Measurements from ENCODE around the gene RPP40.
"Not testable (repeated sequence)": the region's sequence is repeated elsewhere in the genome, so short reads cannot be mapped to it uniquely, and the experiment has no call there.

Gene RPP40, protein sequence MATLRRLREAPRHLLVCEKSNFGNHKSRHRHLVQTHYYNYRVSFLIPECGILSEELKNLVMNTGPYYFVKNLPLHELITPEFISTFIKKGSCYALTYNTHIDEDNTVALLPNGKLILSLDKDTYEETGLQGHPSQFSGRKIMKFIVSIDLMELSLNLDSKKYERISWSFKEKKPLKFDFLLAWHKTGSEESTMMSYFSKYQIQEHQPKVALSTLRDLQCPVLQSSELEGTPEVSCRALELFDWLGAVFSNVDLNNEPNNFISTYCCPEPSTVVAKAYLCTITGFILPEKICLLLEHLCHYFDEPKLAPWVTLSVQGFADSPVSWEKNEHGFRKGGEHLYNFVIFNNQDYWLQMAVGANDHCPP

DNA sequence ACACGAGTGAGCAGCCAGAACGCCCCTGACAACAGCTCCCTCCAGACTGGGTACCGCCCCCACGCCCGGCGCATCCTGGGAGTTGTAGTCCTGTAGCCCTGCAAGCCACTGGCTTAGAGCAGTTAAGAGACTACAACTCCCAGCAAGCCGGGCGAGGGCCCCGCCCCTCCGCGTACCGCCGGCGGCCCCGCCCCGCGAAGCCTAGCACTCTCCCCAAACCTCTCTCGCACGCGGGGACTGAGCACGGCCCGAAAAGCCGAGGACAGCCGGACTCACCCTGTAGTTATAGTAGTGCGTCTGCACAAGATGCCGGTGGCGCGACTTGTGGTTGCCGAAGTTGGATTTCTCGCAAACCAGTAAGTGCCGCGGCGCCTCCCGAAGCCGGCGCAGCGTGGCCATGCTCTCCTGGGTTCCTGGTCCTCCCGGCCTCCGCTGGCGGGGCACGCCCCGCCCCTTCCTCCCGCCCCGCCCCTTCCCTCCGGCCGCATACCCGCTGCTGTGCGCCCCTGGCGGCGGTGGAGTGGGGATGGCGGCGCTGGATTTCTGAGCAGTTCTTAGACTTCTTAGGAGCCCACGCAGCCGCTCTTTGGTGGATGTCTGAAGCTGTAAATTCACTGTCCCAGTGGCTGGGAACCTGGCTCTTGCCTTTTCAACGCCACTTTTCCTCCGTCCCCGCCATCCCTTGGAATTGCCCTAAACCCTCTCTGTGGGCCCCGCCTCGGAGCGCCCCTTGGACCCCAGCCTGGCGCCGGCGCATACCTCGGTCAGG is at the start of gene RPP40:
Gene RPP40, minus strand, starts transcription at position 434 of the 769 bp plus-strand sequence. Its CDS starts 35 bp downstream, at position 399.
- DNase-seq: peak; percentile 97 to 100 (median 99)
- intact Hi-C loops (cut with DNase I): no loop called here

DNA sequence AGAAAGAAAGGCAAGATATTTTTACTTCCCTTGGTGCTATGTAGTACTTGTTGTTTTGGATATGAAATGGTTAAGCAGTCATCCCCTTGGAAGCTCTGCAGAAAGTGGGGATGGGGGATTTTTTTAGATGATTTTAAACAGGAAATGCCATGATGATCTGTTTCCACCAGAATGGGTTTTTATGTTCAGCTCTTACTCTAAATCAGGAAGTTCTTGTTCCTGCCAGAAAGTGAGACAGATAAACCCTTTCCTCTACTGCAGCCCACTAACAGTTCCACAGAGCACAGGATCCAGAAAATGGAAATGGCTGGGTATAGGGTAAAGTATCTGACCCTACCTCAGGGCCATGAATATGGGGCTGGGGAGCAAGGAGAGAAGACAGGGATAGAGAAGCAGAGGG is 49.2 kb upstream of the RPP40 start:
- intact Hi-C loops (cut with DNase I): no loop called here
- DNase-seq: no peak

DNA sequence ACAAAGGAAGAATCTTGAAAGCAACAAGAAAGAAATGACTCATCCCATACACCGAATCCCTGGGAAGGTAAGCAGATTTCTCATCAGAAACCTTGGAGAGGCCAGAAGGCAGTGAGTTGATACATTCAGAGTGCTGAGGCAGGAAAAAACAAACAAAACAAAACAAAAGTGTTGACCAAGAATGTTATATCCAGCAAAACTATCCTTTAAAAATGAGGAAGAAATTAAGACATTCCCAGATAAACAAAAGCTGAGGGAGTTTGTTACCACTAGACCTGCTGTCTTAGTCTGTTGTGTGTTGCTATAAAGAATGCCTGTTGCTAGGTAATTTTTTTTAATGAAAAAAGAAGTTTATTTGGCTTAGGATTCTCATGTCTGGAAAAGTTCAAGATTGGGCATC is 47.6 kb upstream of the RPP40 start:
- intact Hi-C loops (cut with DNase I): no loop called here
- no peak for DNase-seq

DNA sequence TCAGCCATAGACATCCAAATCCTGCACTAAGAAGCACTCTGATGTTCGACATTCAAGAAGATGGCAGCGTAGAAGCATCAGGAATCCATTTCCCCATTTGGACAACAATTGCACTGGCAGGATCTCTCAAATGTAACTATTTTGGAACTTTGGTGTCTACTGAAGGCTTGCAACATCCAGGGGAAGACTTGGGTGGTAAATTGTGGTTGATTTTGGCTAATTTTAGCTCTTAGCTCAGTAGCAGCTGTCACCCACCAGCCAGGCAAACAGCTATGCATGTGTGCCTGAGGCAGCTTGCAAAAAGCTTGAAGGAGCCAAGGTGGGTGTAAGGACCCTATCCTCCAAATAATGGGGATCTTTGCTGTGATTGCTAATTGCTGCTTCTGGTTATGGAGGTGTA is 46.2 kb upstream of the RPP40 start:
- intact Hi-C loops (cut with DNase I): no loop called here
- DNase-seq: no peak

DNA sequence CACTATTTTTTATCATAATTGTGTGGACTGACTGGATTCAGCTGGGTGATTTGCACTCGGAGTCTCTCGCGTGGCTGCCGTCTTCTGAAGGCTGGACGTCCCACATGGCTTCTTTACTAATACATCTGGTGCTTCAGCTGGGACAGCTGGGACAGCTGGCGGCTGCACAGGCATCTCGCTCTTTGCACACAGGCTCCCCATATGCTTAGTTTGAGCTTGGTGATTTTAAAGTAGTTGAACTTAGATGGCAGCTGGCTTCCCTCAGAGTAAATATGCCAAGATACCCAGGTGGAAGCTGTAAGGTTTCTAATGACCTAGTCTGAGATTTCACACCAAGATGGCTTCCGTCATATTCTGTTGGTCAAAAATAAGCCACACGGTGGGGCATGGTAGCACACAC is 42.6 kb upstream of the RPP40 start:
- no peak for DNase-seq
- intact Hi-C loops (cut with DNase I): no loop called here

DNA sequence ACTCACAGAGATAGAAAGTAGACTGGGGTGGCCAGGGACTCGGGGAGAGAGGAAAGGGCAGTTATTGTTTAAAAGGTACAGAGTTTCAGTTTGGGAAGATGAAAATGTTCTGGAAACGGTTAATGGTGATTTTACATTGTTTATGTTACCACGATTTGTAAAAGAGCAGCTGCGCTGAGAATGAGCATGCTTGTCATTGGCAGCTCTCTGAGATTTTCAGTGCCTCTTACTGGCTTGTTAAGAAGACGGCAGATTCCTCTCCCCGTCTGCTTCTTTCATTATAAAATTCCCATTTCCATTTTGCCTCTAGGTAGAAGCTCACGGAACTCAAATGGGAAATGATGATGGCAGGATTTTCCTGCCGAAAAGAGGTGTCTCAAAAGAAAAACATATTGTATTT is 41.6 kb upstream of the RPP40 start:
- no peak for DNase-seq
- intact Hi-C loops (cut with DNase I): no loop called here

DNA sequence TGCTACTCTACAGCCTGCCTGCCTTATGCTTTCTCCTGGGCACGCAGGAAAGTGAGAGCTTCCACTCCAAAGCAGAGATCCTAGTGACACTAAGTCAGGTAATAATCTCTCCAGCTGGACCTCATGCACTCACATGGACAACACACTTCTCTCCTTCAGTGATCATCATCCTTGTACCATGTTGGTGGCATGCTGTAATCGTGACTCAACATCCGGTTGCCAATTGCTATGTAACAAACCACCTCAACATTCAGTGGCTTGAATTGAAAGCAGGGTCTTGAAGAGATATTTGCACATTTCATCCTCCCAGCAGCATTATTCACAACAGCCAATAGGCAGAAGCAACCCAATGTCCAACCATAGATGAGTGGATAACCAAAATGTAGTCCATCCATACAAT is 41.0 kb upstream of the RPP40 start:
- intact Hi-C loops (cut with DNase I): no loop called here

DNA sequence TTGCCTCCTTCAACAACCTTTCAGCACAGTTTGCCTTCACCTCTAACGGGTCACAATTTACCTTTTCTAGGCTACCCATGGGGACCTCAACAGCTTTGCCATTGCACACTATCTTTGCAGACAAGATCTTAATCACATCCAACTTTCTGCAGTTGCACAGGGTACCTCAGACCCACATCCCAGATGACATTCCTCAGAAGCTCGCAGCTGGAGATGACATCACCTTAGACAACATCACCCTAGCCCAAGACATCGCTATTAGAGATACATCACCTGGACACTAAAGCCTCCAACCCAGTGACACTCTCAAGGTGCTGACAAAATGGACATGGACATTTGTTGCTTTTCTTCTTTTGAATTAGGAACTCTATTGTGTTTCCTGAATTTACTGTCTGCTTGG is 38.6 kb upstream of the RPP40 start:
- intact Hi-C loops (cut with DNase I): no loop called here
- DNase-seq: no peak

More for the DNA sequence above, 41.0 kb upstream of the RPP40 start:
- no peak for DNase-seq

DNA sequence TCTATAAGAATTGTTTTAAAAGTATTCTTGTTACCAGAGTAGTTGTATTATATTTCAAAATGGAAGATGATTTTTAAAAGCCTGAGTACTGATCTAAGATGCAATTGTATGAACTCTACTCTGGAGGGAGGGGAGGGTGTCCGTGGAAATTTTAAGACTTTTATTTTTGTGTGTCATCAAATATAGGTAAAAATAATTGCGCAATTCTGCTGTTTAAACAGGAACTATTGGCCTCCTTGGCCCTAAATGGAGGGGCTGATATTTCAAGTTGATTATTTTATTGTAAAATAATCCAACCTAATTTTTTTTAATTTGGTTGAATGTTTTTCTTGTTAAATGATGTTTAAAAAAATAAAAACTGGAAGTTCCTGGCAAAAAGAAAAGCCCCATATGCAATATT is 38.1 kb upstream of the RPP40 start:
- no peak for DNase-seq
- intact Hi-C loops (cut with DNase I): no loop called here

DNA sequence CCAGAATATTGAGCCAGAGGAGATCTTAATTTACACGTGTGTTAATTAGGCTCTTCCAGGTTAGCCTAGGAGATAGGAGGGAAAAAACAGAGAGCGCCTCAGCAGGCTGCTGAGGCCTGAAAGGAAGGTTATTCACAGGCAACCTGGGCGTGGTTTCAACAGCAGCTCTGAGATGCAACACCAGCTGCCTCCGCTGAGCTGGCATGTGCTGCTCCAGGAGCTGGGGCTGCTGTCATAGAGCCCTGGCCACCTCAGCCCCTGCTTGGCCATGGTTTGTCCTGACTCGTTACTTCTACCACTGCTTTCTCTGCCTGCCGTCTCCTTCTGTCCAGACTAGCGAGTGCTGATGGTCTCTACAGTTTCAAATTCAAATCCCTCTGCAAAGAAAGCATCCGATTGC is 32.4 kb upstream of the RPP40 start:
- intact Hi-C loops (cut with DNase I): no loop called here
- no peak for DNase-seq

DNA sequence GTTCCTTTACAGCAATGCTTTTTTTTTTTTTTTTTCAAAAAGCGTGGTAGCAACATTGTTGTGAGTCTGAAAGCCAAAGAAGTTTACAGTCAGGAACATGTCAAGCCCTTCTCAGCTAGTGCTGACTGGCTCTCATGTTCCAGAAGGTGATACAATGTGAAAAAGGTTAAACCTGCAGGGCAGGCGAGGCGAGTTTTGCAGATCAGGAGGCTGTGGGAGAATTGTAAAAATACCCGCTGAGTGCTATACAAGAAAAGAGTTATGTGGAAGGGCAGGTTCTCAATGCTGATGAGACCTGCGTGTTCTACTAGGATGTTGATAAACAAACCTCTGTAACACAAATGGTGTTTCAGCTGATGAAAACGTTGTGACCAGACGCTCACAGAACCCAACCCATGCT is 30.9 kb upstream of the RPP40 start:
- intact Hi-C loops (cut with DNase I): no loop called here
- DNase-seq: no peak

DNA sequence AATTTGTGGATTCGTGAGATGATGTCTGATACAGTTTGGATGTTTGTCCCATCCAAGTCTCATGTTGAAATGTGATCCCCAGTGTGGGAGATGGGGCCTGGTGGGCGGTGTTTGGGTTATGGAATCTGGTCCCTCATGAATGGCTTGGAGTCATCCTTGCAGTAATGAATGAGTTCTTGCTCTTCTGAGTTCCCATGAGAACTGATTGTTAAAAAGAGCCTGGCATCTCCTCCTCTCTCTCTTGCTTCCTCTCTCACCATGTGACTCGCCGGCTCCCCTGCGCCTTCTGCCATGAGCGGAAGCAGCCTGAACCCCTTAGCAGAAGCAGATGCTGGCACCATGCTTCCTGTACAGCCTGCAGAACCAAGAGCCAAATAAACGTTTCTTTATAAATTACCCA is 30.5 kb upstream of the RPP40 start:
- peak in 25 of 42 donors; percentile 7 to 58 (median 32) for DNase-seq
- intact Hi-C loops (cut with DNase I): no loop called here

DNA sequence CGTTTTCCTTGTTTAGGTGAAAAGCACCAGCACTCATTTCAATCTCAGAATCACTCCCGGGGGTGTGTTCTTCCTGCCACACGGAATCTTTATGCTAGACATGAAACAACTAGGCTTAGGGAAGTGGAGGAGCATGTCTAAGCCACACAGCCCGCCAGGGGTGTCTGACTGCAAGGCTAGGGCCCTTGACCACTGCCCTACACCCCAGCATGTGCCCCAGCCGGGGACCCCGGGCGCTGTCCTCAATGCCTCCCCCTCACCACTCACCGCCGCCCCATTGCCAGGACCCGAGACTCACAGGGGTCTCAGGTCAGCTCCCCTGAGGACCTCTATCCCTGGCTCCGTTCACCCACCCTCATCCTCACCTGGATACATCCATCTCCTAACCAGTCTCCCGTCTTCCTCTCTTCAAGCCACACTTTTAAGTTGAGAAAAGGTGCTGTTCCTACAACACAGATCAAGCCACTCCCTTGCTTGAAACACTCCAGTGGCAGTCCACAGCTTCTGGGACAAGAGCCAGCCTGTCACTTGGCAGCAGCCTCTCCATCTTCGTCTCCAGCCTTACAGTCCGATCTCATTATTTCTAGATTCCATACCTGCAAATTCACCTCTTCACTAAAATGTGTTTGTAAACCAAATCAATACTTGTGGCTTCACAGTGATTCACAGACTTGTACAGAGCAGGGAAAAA is 29.5 kb upstream of the RPP40 start:
- DNase-seq; intact Hi-C loops (cut with DNase I): not testable (repeated sequence)

DNA sequence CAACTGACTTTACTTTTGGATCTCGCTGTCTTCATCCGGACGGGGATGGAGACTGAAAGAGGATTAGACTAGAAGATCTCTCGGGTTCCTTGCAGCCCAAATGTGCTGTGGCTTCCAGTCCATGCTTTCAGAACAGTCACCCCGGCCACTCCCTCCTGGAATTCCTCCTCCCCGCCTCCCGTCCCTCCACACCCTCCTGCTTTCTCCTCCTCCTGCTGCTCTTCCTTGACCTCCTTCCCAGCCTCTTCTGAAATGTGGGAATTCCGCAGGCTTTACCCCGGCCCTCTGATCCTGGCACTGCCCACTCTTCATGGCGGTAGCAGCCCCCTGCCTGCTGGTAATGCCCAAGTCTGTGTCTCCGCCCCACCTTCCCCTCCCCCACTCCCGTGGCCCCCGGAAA is 28.9 kb upstream of the RPP40 start:
- DNase-seq; intact Hi-C loops (cut with DNase I): not testable (repeated sequence)

DNA sequence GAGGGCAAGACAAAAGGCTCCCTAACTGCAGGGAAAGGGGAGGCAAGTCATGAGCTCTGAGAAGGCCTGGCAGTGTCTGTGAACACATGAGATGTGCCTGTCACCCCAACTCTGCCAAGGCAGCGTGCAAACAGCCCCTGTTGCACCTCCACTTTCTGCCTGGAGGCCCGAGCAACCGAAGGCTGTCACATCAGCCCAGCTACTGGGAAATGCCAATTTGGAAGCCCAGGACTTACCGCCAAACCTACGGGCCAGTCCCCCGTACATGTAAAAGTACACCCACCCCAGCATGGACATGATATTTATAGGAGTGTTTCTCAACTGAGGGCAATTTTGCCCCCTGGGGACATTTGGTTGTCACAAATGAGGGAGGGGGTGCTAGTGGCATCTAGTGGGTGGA is 27.3 kb upstream of the RPP40 start:
- no peak for DNase-seq
- intact Hi-C loops (cut with DNase I): no loop called here

DNA sequence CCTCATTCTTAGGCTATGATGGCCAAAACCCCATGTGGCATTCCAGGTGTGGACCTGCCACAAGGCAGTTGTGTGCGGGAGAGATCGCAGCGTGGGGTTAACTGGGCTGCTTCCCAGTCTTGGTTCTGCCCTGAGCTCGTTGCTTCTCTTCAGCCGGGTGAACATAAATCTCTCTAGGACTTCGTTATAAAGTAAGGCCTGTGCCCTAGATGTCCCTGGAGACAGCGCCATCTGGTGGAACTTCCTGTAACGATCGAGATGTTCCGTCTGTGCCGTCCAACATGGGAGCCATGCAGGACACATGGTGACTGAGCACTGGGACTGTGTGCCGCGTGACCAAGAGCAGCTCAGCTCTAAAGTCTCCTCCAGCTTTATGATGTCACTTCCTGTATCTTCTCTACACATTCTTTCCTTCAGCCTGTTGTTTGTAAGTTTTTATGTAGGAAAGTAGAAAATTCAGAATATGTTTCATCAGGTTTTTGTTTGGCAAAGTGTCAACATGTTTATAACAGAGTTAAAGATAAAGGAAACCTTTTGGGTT is 26.8 kb upstream of the RPP40 start:
- intact Hi-C loops (cut with DNase I): no loop called here
- peak; percentile 20 to 91 (median 75) for DNase-seq

DNA sequence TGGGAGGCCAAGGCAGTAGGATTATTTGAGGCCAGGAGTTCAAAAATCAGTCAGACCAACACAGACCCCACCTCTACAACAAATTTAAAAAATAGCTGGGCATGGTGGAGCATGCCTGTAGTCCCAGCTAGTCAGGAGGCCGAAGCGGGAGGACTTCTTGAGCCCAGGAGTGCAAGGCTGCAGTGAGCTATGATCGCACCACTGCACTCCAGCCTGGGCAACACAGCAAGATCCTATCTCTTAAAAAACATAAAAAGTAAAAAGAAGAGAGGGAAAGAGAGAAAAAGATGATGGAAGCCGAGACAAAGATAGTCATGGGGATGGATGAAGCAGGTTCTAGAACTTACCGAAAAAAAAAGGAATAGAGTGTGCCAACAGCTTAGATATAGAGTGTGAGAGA is 25.8 kb upstream of the RPP40 start:
- no peak for DNase-seq
- intact Hi-C loops (cut with DNase I): no loop called here

DNA sequence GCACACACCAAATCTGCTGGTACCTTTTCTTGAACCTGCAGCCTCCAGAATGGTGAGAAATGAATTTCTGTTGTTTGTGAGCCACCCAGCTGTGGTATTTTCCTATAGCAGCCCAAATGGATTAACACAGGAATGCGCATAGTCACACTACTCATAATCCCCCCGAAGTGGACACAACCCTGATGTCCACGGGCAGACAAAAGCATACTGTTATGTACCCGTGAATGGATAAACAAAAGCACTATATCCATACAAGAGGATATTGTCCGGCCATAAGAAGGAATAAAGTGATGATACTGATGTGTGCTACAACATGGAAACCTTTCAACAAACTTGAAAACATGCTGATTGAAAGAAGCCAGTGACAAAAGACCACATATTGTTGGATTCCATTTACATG is 25.1 kb upstream of the RPP40 start:
- no peak for DNase-seq
- intact Hi-C loops (cut with DNase I): no loop called here

DNA sequence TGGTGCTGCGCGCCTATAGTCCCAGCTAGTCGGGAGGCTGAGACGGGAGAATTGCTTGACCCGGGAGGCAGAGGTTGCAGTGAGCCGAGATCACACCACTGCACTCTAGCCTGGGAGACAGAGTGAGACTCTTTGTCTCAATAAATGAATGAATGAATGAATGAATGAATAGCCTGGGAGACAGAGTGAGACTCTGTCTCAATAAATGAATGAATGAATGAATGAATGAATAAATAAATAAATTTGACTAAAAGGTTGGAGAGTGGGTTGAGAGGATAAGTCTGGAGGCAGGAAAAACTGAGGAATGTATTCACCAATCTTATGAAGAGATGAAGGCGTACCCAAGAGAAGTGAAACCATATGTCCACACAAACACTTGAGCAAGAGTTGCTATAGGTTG is 24.5 kb upstream of the RPP40 start:
- intact Hi-C loops (cut with DNase I): no loop called here
- no peak for DNase-seq
